Right cardiac atrium (tissue), 5 donors: ENCODE results near the gene AIF1L. TPM values are rescaled to one million over a fixed set of nuclear protein-coding genes. Genes with fewer than 3 reads are reported as not detected.
"Not testable (repeated sequence)": the region's sequence is repeated elsewhere in the genome, so short reads cannot be mapped to it uniquely, and the experiment has no call there.

Experiments
- ATAC-seq, 2 donors: fragments of 200-7000 bp; cut with Tn5 transposase; one replicate each; pipeline versions ENCODE4 v1.8.0 to v1.9.1; 2020; ENCODE audit warnings: moderate library complexity in 2 of 2, mild to moderate bottlenecking in 1 of 2
- DNase-seq, 3 donors: peaks; one replicate each; pipeline ENCODE4 v3.0.0-alpha.2; 2020
- H3K27ac ChIP-seq: one replicate; pipeline ENCODE4 v1.5.1; 2013; ENCODE audit warnings: mild to moderate bottlenecking, low read length, control low read depth, moderate library complexity
- H3K27me3 ChIP-seq: one replicate; pipeline ENCODE4 v1.6.1; 2013; ENCODE audit not compliant: control insufficient read depth, insufficient read depth
- H3K4me1 ChIP-seq: one replicate; pipeline ENCODE4 v1.6.1; 2013; ENCODE audit warnings: low read length; ENCODE audit not compliant: control insufficient read depth, insufficient read depth
- H3K4me3 ChIP-seq: one replicate; pipeline ENCODE4 v1.5.1; 2013; ENCODE audit warnings: low read length, control low read depth
- H3K9me3 ChIP-seq: one replicate; pipeline ENCODE4 v1.6.1; 2013; ENCODE audit warnings: low read length; ENCODE audit not compliant: control insufficient read depth
- WGBS: extraction: QIAGEN DNeasy Blood & Tissue Kit; methylation state at CpG from one replicate; pipeline ENCODE4 v1.1.7; 2013; 5-methylcytosine and 5-hydroxymethylcytosine counted together
- intact Hi-C, 4 donors: fragments of 100-400 bp; cut with DNase I; formaldehyde crosslinking; loops; one replicate each; pipeline versions ENCODE4 v1.11.0 to v1.14.0; 2022 to 2023
- polyA plus RNA-seq: library from polyadenylated mRNA; stranded (reverse); fragments of 200-250 nt; gene quantifications from one replicate; pipeline ENCODE4 v1.2.3, GENCODE V29; 2013
- total RNA-seq, 4 donors: library from RNA; stranded (reverse); fragmentation: NEBNext Ultra II Directional; extraction: Animal tissue kit (Norgen Biotek cat#: 25700); gene quantifications; one replicate each; pipeline ENCODE4 v1.2.1, GENCODE V29; 2021
- donor health status: healthy with polysubstance abuse.
- donor health status: DM: no; HTN: yes; CAD: no.
- donor health status: DM: no; HTN: no; CAD: no.
- donor health status: DM: no; HTN: yes; CAD: no; lungs with severe emphysema.
- donor health status: DM: yes; HTN: yes; CAD: no.

AIF1L gene
- total and polyA plus RNA-seq, 5 donors, result 6.9 to 22.7 (median 15.7) TPM

DNA sequence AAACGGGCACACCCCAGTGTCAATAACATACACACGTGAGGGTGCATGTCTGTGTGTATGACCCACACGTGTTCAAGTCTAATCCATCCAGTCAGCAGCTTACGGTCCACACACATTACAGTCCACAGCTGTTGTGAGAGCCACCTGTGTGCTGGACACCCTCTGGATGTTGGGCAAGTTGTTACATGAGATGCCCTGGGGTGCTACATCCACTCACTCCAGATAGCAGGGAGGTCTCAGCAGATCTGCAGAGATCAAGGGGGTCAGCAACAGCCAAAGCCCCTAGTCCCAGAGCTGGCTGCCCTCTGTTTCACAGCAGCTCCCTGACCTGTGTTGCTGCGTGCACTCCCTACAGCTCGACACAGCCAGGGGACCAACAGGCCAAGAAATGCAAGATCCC lies 4.3 kb upstream of the AIF1L start:
- Histone ChIP-seq H3K27me3 (no peaks in the 10 kb centered on the region), H3K4me3 (no peak overlapping the region), H3K27ac (no peak overlapping the region), H3K4me1 (no peaks in the 10 kb centered on the region), H3K9me3 (no peaks in the 10 kb centered on the region)
- WGBS, result 90% methylated on average over 6 of the region's 6 CpGs
- intact Hi-C loops, result no loop called here
- DNase-seq (peak in 1 of 3 donors; percentile 2), ATAC-seq (no peak)

GRCh38 chr9:131092548-131093440 lies 3.5 kb upstream of the AIF1L start:
- no peaks in the 10 kb centered on the region for H3K27me3 ChIP-seq
- H3K27ac ChIP-seq, result no peak overlapping the region
- WGBS, result 73% methylated on average over 24 of the region's 24 CpGs

GRCh38 chr9:131094015-131094414 lies 2.3 kb upstream of the AIF1L start:
- H3K9me3 ChIP-seq, result no peaks in the 10 kb centered on the region
- H3K27ac ChIP-seq, result no peak overlapping the region
- no peaks in the 10 kb centered on the region for H3K27me3 ChIP-seq
- intact Hi-C loops, result no loop called here
- no peak overlapping the region for H3K4me3 ChIP-seq
- WGBS, result 90% methylated on average over 5 of the region's 5 CpGs
- DNase-seq (peak in 1 of 3 donors; percentile 3), ATAC-seq (no peak)
- H3K4me1 ChIP-seq, result peaks cover 2% of the 10 kb centered on the region

More at GRCh38 chr9:131092548-131093440, 3.5 kb upstream of the AIF1L start:
- Histone ChIP-seq H3K4me1 (no peaks in the 10 kb centered on the region), H3K9me3 (no peaks in the 10 kb centered on the region), H3K4me3 (no peak overlapping the region)
- DNase-seq (peak in 1 of 3 donors; percentile 53), ATAC-seq (no peak)
- intact Hi-C loops, result no loop called here

DNA sequence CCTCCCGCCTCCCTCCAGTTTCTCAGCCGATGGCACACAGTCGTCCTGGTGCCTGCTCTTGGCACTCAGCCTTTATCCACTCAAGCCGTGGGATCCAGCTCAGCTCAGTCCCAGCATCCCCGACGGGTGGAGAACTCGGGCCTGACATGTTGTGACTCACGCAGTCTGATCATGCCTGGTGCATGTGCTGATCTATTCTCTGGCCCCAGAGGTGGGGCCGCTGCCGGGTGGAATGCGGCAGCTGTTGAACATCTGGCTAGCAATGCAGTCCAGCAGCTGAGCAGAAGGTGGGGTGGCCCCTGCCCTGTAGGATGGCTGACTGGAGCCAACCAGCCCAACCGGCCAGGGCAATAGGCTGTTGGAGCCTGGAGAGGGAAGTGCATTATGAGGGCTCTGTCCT lies 1.7 kb upstream of the AIF1L start:
- no peak overlapping the region for H3K27ac ChIP-seq
- H3K9me3 ChIP-seq, result no peaks in the 10 kb centered on the region
- no peak overlapping the region for H3K4me3 ChIP-seq
- peaks cover 2% of the 10 kb centered on the region for H3K4me1 ChIP-seq
- 52% methylated on average over 12 of the region's 12 CpGs for WGBS
- intact Hi-C loops, result no loop called here
- peak; percentile 67 to 82 (median 69) for DNase-seq
- peak; percentile 4 to 52 for ATAC-seq
- H3K27me3 ChIP-seq, result no peaks in the 10 kb centered on the region

DNA sequence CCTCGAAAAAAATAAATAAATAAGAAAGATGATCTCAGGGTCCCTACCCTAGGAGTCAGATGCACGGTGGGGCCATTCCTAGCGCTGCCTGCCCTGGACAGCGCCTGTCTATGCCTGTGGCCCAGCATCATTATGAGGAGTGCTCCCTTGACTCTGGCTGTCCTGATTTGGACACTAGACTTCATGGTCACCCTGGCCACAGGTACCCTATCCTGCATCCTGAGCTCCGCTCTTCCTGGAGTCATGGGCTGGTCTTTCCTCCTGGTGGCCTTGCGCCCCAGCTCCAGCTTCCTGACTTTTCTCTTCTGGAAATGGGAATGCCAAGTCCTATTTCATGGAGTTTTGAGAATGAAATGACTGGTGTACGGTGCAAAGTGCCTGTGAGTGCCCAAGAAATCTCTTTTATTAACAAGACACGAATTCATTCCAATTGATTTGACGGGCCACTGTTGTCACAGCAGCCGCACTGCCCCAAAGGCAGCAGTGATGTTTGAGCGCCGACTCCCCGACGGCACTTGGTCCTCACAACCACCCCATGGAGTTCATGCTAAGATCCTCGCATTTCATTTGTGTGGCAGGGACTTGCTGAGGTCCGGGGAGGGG lies 564 bp upstream of the AIF1L start:
- H3K4me1 ChIP-seq, result peaks cover 2% of the 10 kb centered on the region
- no peak for ATAC-seq
- H3K4me3 ChIP-seq, result peak overlapping the region; percentile 58
- DNase-seq, result peak in 1 of 3 donors; percentile 21
- intact Hi-C loops, result no loop called here
- no peak overlapping the region for H3K27ac ChIP-seq
- no peaks in the 10 kb centered on the region for H3K27me3 ChIP-seq
- no peaks in the 10 kb centered on the region for H3K9me3 ChIP-seq
- WGBS, result 36% methylated on average over 16 of the region's 16 CpGs

GRCh38 chr9:131097126-131097947 lies 1.0 kb downstream of the AIF1L start:
- H3K27me3 ChIP-seq, result no peaks in the 10 kb centered on the region
- WGBS, result 24% methylated on average over 19 of the region's 19 CpGs
- DNase-seq (peak in 1 of 3 donors; percentile 73), ATAC-seq (peak in 1 of 2 donors; percentile 1)
- H3K9me3 ChIP-seq, result no peaks in the 10 kb centered on the region
- intact Hi-C loops, result no loop called here
- H3K4me3 ChIP-seq, result peak overlapping the region; percentile 58
- H3K27ac ChIP-seq, result no peak overlapping the region
- H3K4me1 ChIP-seq, result peaks cover 2% of the 10 kb centered on the region

DNA sequence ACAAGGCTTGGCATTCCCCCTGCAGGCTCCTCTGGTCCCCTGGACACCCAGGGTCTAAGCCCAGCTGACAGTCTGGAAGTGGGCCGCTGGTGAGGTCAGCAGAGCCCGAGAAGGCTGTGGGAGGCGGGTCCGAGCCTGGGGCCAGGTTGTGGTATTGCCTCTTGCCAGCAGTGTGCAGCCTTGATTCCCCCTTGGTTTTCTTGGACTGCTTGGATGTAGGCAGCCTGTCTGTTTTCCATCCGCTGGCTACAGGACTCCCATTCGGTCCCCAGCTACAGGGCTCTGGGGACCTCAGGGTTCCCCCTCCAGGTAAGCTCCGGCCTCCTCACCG lies 1.6 kb downstream of the AIF1L start:
- Histone ChIP-seq H3K27me3 (no peaks in the 10 kb centered on the region), H3K27ac (no peak overlapping the region), H3K4me3 (no peak overlapping the region), H3K9me3 (no peaks in the 10 kb centered on the region), H3K4me1 (peaks cover 2% of the 10 kb centered on the region)
- intact Hi-C loops, result no loop called here
- peak; percentile 61 to 90 (median 77) for DNase-seq
- peak in 1 of 2 donors; percentile 25 for ATAC-seq
- WGBS, result 69% methylated on average over 8 of the region's 8 CpGs

DNA sequence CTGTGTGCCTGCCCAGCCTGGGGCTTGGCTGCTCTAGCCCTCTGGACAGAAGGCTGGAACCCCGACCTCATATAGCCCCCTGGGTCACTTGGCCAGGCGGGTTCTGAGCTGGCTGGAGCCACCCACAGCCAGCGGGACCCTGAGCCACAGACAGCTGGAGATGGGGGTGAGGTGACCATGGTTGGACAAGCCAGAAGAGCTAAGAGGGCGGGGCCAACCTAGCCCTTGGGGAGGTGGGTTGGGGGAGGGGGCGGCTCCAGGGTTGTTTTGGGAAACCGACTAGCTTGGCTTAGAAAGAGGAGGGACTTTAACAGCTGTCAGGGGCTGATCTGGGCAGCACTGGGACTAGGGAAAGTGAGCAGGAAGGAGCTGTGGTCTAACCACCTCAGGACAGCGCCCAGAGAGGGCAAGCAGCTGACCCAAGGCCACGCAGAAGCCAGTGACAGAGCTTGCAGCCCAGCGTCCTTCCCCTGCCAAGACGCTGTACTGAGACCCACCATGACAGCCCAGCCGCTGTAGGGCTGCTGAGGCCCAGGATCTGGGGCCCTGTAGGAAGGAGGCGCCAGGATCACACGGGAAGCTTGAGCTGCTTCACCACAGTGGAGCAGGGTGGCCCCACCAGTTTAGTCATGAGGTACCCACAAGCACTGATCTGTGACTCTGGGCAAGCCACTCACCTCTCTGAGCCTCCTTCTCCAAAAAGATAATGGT lies 2.2 kb downstream of the AIF1L start:
- intact Hi-C loops, result no loop called here
- ATAC-seq (no peak), DNase-seq (peak in 1 of 3 donors; percentile 81)
- 72% methylated on average over 13 of the region's 13 CpGs for WGBS
- H3K4me1 ChIP-seq, result peaks cover 4% of the 10 kb centered on the region
- peak overlapping the region; percentile 39 for H3K27ac ChIP-seq
- H3K4me3 ChIP-seq, result no peak overlapping the region
- H3K9me3 ChIP-seq, result no peaks in the 10 kb centered on the region
- no peaks in the 10 kb centered on the region for H3K27me3 ChIP-seq

DNA sequence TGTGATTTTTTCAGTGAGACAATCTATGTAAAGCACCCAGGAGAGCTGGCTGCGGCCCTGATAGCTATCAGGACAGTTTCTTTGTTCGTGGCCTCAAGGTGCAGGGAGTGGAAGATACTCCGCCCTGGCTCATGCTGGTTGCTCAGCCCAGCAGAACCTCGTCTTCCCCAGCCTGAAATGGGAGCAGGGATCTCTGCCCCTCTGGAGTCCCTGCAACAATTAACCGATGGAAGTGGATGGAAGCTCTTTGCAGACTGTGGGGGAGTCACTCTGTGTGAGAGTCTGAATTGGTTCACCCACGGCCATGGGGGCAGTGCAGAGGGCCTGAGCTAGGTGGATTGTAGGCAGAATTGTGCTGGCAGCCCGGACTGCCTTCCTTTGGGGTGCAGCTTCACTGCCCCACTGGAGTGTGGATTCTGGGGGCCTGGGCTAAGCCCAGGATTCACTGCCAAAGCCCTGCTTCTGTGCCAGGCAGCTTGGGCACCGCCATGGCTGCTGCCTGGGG lies 2.8 kb downstream of the AIF1L start:
- Histone ChIP-seq H3K4me3 (no peak overlapping the region), H3K9me3 (no peaks in the 10 kb centered on the region), H3K27ac (no peak overlapping the region), H3K27me3 (no peaks in the 10 kb centered on the region), H3K4me1 (peaks cover 4% of the 10 kb centered on the region)
- intact Hi-C loops, result no loop called here
- ATAC-seq, result no peak
- WGBS, result 74% methylated on average over 8 of the region's 8 CpGs
- DNase-seq, result peak in 1 of 3 donors; percentile 33

GRCh38 chr9:131099845-131100244 lies 3.5 kb downstream of the AIF1L start:
- intact Hi-C loops, ATAC-seq, H3K27me3 ChIP-seq, H3K27ac ChIP-seq, H3K4me1 ChIP-seq, H3K9me3 ChIP-seq, H3K4me3 ChIP-seq: not testable (repeated sequence)
- DNase-seq, result peak in 1 of 3 donors; percentile 31
- WGBS, result 92% methylated on average over 8 of the region's 8 CpGs
